ENCODE data around the gene DLGAP1.

DNA sequence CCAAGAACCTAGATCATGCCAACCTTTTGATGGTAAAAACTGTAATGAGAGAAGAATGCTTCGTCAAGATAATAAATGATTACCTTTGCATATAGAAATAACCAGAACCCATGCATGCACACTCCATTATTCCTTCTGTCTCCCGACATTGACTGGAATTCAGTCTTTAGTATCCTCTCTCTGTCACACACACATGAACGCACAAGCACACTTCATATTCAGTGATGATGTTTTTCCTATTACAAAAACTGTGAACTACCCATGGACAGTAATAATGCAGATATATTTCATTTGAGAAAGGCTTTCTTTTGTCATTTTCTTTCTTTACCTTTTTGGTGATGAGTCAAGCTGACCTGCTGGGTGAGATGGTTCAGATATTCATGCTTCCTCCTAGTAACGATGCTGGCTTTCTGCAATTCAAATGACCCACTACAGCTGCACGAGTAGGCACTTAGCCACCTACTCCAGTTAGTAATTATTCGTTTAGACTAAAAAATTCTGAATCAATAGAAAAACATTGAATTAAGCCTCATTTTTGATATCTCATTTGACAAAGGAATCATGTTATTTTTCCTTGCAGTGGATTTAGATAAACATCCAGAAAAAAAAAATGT lies 623.0 kb downstream of the DLGAP1 start:
- TF ChIP-seq, protein P1, sequence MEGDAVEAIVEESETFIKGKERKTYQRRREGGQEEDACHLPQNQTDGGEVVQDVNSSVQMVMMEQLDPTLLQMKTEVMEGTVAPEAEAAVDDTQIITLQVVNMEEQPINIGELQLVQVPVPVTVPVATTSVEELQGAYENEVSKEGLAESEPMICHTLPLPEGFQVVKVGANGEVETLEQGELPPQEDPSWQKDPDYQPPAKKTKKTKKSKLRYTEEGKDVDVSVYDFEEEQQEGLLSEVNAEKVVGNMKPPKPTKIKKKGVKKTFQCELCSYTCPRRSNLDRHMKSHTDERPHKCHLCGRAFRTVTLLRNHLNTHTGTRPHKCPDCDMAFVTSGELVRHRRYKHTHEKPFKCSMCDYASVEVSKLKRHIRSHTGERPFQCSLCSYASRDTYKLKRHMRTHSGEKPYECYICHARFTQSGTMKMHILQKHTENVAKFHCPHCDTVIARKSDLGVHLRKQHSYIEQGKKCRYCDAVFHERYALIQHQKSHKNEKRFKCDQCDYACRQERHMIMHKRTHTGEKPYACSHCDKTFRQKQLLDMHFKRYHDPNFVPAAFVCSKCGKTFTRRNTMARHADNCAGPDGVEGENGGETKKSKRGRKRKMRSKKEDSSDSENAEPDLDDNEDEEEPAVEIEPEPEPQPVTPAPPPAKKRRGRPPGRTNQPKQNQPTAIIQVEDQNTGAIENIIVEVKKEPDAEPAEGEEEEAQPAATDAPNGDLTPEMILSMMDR (IDR thresholded peaks at IDR 0.05): no peak
- TF ChIP-seq POLR2A (IDR thresholded peaks at IDR 0.05) (no peak), EP300 (IDR thresholded peaks at IDR 0.05) (no peak)
